ENCODE measurements around the gene ZG16B. TPM values are rescaled to one million over a fixed set of nuclear protein-coding genes. Genes with fewer than 3 reads are reported as not detected.

ZG16B gene
- total and polyA plus RNA-seq, 2 donors (not counting 1 experiment from before 2014, with no cell fraction given), result not detected

- H3K36me3 ChIP-seq (replicated peaks in 1 of 2; ENCODE audit: control extremely low read depth in 1 of 2, control insufficient read depth in 1 of 2, extremely low read depth in 1 of 2, insufficient read depth in 2 of 2, low read length in 1 of 2), result no peaks in the 10 kb centered on the region
- Mint-ChIP-seq H3K4me1 (no peaks in the 10 kb centered on the region), H3K9me3 (ENCODE audit: insufficient read depth) (no peaks in the 10 kb centered on the region), H3K27me3 (peaks cover 8% of the 10 kb centered on the region), H3K27ac (no peak overlapping the region), H3K4me3 (no peak overlapping the region)
- H3K4me1 ChIP-seq (ENCODE audit: control insufficient read depth in 2 of 2, insufficient read depth in 2 of 2, low read length in 2 of 2), result no peaks in the 10 kb centered on the region
- H3K79me2 ChIP-seq (ENCODE audit: control insufficient read depth, insufficient read depth, low read length), result no peaks in the 10 kb centered on the region
- ChIA-PET CTCF (no interaction called here), POLR2A (no interaction called here)
- H3K4me3 ChIP-seq (ENCODE audit: control extremely low read depth in 1 of 5, extremely low read depth in 1 of 5, insufficient read depth in 1 of 5, low read depth in 2 of 5, low read length in 4 of 5), result no peak overlapping the region
- WGBS (ENCODE audit: insufficient coverage), result 91% methylated on average over 18 of the region's 19 CpGs
- H3K9me3 ChIP-seq (ENCODE audit: control extremely low read depth in 1 of 3, control insufficient read depth in 2 of 3, insufficient read depth in 1 of 3, low read length in 2 of 3), result no peaks in the 10 kb centered on the region
- TF ChIP-seq EZH2 (IDR thresholded peaks at IDR 0.05; ENCODE audit: borderline replicate concordance, insufficient read depth, low read depth, low read length, poor library complexity, severe bottlenecking), result no peak
- no peak for TF ChIP-seq CTCF (IDR thresholded peaks at IDR 0.05)
- H3K4me2 ChIP-seq (replicated peaks; ENCODE audit: low read depth, low read length, poor library complexity, severe bottlenecking), result no peak overlapping the region
- DNase-seq, result no peak
- no peak overlapping the region for H3K27ac ChIP-seq (ENCODE audit: low read length in 2 of 2)
- ATAC-seq (ENCODE audit: low read depth), result no peak
- no peak overlapping the region for H3K9ac ChIP-seq (ENCODE audit: low read length)
- peaks cover 0 to 17% (median 1%) of the 10 kb centered on the region in 4 experiments for H3K27me3 ChIP-seq (replicated peaks in 1 of 4; ENCODE audit: control extremely low read depth in 1 of 4, control insufficient read depth in 3 of 4, insufficient read depth in 4 of 4, low read length in 3 of 4)
- no peak overlapping the region for H2AFZ ChIP-seq (ENCODE audit: insufficient read depth, low read depth, low read length, poor library complexity, severe bottlenecking)
- no peaks in the 10 kb centered on the region for H4K20me1 ChIP-seq (ENCODE audit: control insufficient read depth, insufficient read depth, low read length, poor library complexity, severe bottlenecking)
- intact Hi-C loops (cut with micrococcal nuclease), result no loop called here
Measured at GRCh38 chr16:2826591-2827373, 3.3 kb upstream of the ZG16B start.

GRCh38 chr16:2827374-2827791 lies 2.7 kb upstream of the ZG16B start:
- Histone ChIP-seq H3K79me2 (ENCODE audit: control insufficient read depth, insufficient read depth, low read length) (no peaks in the 10 kb centered on the region), H3K27me3 (replicated peaks in 1 of 4; ENCODE audit: control extremely low read depth in 1 of 4, control insufficient read depth in 3 of 4, insufficient read depth in 4 of 4, low read length in 3 of 4) (peaks cover 0 to 22% (median 4%) of the 10 kb centered on the region in 4 experiments), H3K4me1 (ENCODE audit: control insufficient read depth in 2 of 2, insufficient read depth in 2 of 2, low read length in 2 of 2) (no peaks in the 10 kb centered on the region), H2AFZ (ENCODE audit: insufficient read depth, low read depth, low read length, poor library complexity, severe bottlenecking) (no peak overlapping the region), H3K9ac (ENCODE audit: low read length) (no peak overlapping the region), H3K4me2 (replicated peaks; ENCODE audit: low read depth, low read length, poor library complexity, severe bottlenecking) (no peak overlapping the region), H3K9me3 (ENCODE audit: control extremely low read depth in 1 of 3, control insufficient read depth in 2 of 3, insufficient read depth in 1 of 3, low read length in 2 of 3) (no peaks in the 10 kb centered on the region), H4K20me1 (ENCODE audit: control insufficient read depth, insufficient read depth, low read length, poor library complexity, severe bottlenecking) (no peaks in the 10 kb centered on the region), H3K27ac (ENCODE audit: low read length in 2 of 2) (no peak overlapping the region), H3K36me3 (replicated peaks in 1 of 2; ENCODE audit: control extremely low read depth in 1 of 2, control insufficient read depth in 1 of 2, extremely low read depth in 1 of 2, insufficient read depth in 2 of 2, low read length in 1 of 2) (no peaks in the 10 kb centered on the region), H3K4me3 (ENCODE audit: control extremely low read depth in 1 of 5, extremely low read depth in 1 of 5, insufficient read depth in 1 of 5, low read depth in 2 of 5, low read length in 4 of 5) (no peak overlapping the region)
- intact Hi-C loops (cut with micrococcal nuclease), result no loop called here
- H3K4me3 Mint-ChIP-seq, result no peak overlapping the region
- ATAC-seq (ENCODE audit: low read depth), result no peak
- no peaks in the 10 kb centered on the region for H3K9me3 Mint-ChIP-seq (ENCODE audit: insufficient read depth)
- H3K27me3 Mint-ChIP-seq, result peaks cover 5% of the 10 kb centered on the region
- 88% methylated on average over 15 of the region's 15 CpGs for WGBS (ENCODE audit: insufficient coverage)
- no peaks in the 10 kb centered on the region for H3K4me1 Mint-ChIP-seq
- no peak overlapping the region for H3K27ac Mint-ChIP-seq
- no peak for DNase-seq
- TF ChIP-seq CTCF (IDR thresholded peaks at IDR 0.05), result no peak
- no peak for TF ChIP-seq EZH2 (IDR thresholded peaks at IDR 0.05; ENCODE audit: borderline replicate concordance, insufficient read depth, low read depth, low read length, poor library complexity, severe bottlenecking)
- POLR2A ChIA-PET, result no interaction called here
- CTCF ChIA-PET, result no interaction called here
